Fibroblast of pulmonary artery (primary cell): Measurements from ENCODE around the gene ANKRD40CL.
A peak's percentile ranks its signal among the peaks of the same experiment; 100 is the strongest.

Experiments
- DNase-seq: peaks from one replicate; pipeline ENCODE4 v3.0.0-alpha.2; 2010; ENCODE audit warnings: low read depth
- H3K4me3 ChIP-seq: replicated peaks from 2 replicates; pipeline ENCODE4 v1.5.1; 2011; ENCODE audit warnings: low read depth, mild to moderate bottlenecking, control low read depth, low read length, moderate library complexity
- TF ChIP-seq, protein P1 (sequence below): IDR thresholded peaks from 2 replicates; pipeline ENCODE4 v1.5.1; 2011; ENCODE audit warnings: mild to moderate bottlenecking, control low read depth, low read length, inconsistent platforms; ENCODE audit errors: missing control alignments

ANKRD40CL gene

DNA sequence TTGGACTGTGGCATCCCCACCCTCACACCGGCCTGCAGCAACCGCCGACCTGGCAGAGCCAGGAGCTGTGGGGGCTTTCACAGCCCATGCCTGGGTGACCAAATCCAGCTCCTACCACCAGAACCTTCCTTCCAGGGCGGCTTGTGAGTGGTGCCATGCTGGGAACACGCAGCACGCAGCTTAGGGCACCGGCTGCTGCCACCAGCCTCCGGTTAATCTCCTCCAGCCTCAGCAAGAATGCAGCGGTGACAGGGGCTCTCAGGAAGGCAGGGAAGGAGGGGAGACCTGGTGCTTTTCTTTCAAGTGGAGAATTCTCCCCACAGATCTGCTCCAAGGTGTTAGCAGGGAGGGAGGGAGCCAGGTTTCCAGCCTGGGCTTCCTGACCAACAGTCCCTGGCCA is 32.3 kb upstream of the ANKRD40CL start:
- TF ChIP-seq, protein P1, sequence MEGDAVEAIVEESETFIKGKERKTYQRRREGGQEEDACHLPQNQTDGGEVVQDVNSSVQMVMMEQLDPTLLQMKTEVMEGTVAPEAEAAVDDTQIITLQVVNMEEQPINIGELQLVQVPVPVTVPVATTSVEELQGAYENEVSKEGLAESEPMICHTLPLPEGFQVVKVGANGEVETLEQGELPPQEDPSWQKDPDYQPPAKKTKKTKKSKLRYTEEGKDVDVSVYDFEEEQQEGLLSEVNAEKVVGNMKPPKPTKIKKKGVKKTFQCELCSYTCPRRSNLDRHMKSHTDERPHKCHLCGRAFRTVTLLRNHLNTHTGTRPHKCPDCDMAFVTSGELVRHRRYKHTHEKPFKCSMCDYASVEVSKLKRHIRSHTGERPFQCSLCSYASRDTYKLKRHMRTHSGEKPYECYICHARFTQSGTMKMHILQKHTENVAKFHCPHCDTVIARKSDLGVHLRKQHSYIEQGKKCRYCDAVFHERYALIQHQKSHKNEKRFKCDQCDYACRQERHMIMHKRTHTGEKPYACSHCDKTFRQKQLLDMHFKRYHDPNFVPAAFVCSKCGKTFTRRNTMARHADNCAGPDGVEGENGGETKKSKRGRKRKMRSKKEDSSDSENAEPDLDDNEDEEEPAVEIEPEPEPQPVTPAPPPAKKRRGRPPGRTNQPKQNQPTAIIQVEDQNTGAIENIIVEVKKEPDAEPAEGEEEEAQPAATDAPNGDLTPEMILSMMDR = no peak
- no peak overlapping the region for H3K4me3 ChIP-seq
- no peak for DNase-seq

DNA sequence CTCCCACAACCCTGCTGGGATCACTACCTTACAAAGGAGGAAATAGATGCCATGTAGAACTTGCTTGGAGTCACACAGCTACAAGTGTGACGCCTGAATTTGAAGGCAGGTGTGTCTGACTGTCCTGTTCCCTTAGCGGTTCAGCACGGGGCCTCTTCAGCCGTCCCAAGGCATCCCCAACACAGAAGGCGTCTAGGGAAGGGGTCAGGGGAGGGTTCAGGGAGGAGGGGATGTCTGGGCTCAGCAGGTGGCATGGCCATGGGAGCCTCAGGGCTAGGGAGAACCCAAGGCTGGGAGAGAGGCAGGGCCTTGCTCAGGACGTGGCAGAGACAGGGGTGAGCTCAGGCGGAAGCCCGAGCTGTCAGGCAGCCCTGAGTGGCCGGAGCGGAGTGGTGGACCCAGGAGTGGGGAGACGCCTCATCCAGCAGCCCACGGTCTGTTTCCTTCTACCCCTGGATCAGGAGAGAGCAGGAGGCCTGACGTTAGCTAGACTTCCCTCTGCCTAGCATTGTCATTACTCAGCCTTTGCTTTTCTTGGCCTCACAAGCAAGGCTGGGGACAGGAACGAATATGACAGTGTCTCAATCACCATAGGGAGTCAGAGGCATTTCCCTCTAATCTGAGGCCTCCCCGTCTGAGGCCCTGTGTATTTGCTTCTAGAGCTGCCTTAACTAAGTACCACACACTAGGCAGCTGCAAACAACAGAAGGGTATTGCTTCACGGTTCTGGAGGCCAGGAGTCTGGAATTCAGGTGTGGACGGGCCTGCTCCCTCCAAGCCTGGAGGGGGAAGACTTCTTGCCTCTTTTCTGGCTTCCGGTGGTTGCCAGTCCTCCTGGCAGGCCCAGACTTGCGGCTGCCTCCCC is 31.3 kb upstream of the ANKRD40CL start:
- H3K4me3 ChIP-seq = no peak overlapping the region
- TF ChIP-seq, protein P1 = no peak
- no peak for DNase-seq

DNA sequence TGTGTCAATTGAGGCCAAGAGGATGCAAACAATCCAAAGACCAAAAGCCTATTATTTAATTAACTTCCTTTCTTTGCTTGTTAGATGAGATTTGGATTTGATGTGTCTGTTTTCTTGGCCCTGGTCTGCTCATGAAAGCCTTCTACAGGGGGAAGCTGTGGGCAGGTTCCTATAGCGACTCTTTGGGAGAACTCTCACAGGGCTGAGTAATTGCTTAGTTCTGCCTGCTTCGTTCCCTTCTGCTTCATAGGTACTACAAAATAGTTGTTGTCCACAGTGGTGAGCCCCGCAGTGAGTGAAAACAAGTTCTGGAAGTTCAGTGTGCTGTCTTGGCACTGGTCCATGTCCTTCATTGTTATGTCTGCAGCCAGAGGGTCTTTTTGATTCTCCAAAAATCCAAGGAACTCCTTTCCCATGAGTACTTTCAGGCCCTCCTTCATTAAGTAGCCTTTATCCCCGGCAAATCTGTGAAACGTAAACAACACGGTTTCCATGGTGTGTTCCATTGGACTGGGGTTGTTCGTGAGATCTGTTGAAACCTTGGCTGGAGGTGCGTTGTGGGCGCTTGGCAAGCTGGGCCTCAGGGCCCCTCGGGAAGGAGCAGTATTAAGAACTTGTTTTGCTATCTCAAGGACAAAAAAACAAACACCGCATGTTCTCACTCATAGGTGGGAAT is 30.0 kb upstream of the ANKRD40CL start:
- peak; percentile 14 for DNase-seq
- H3K4me3 ChIP-seq = no peak overlapping the region
- TF ChIP-seq, protein P1 = no peak

DNA sequence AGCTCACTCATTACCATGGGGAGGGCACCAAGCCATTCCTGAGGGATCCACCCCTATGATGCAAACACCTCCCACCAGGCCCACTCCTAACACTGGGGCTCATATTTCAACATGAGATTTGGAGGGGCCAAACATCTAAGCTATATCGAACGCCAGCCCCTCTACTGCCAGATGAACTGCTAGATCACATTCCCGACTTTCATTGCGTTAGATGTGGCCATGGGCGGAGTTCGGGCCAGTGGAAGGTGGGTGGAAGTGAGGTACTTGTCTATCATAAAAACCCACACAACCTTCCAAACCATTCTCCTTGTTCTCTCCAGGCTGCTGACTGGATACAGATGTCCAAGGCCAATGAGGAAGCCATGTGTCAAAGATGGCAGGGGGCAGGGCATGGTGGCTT is 27.0 kb upstream of the ANKRD40CL start:
- DNase-seq = no peak
- TF ChIP-seq, protein P1 = no peak
- H3K4me3 ChIP-seq = no peak overlapping the region

DNA sequence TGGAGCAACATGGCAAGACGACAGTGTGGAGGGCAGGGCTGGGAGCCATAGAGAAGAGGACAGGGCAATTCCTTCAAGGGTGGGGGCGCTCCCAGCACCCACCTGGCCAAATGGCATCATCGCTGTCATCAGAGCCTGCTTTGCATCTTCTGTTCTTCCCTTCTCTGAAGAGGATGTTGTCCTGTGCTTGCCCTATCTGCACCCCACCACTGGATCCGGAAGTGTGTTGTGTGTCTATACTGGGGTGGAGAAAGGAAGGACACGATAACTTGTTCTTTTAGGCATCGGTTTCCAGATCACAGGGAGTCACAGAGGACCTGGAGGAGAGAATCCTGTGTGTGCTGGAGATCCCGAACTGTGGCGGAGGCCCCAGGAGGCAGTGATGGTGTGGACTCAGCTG is 25.7 kb upstream of the ANKRD40CL start:
- H3K4me3 ChIP-seq = no peak overlapping the region
- TF ChIP-seq, protein P1 = no peak
- DNase-seq = no peak

DNA sequence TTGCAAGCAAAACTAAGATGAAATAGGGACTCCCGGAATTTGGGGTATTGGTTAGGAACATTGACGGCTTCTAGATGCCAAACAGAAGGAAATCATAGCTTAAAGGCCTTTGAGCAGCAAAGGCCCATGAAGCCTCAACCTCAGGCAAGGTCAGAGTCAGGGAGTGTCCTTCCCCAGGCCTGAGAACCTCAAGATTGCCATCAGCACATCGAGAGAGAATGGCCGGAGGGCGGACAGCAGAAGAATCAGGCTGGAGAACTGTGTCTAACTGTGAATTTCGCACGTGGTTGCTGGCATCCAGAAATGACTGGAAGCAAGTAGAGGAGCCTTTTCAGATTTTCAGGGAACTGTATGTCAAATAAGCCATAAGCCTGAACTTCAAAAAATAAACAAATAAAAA is 24.8 kb upstream of the ANKRD40CL start:
- H3K4me3 ChIP-seq = no peak overlapping the region
- TF ChIP-seq, protein P1 = no peak
- no peak for DNase-seq
